Cerebellar nuclear complex (tissue), 1 donor: Measurements from ENCODE around the gene ABLIM1.

ENCODE experiments used
- DNase-seq, 2 experiments: peaks; one replicate each; lab custom pipeline; 2025; lab: John Stamatoyannopoulos, UW

ABLIM1 gene

GRCh38 chr10:114680543-114681117 lies 22.6 kb upstream of the ABLIM1 start:
- no peak for DNase-seq

GRCh38 chr10:114679552-114679951 lies 21.5 kb upstream of the ABLIM1 start:
- DNase-seq = no peak

GRCh38 chr10:114678820-114679219 lies 20.7 kb upstream of the ABLIM1 start:
- no peak for DNase-seq

DNA sequence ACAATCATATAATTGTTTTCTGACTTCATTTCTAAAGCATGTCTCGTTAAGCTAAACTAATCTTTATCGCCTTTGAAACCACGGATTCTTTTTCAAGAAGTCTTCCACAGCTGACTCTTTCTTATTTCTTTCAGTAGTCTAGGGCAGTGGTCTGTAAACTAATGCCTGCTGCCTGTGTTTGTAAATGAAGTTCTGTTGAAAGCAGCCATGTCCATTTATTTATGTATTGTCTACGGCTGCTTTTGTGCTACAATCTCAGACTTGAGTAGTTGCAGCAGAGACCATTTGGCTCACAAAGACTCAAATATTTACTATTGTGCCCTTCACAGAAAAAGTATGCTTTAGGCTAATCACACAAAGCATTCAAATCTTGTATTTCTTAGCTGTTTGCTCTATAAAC lies 20.3 kb upstream of the ABLIM1 start:
- no peak for DNase-seq

- DNase-seq = no peak
Observed at GRCh38 chr10:114674346-114674745, 16.3 kb upstream of the ABLIM1 start.

DNA sequence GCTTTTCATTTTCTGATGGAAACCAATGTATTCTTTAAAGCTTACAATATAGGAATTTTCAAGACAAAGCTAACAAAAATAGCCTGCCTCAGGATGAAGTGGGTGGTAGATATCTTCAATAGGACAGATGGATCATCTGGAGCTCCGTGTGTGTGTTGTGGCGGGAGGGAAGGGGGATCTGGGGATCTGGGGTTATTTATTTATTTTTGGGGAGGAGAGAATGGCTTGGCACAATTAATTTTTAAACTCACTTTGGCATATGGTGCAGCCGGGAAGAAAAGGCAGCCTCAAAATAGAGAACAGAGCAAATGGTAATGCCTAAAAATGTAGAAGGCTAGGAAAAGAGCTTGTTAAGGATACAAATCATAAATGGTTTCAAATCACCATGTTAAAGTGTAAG lies 11.6 kb upstream of the ABLIM1 start:
- no peak for DNase-seq

GRCh38 chr10:114668375-114669080 lies 10.5 kb upstream of the ABLIM1 start:
- DNase-seq = no peak

GRCh38 chr10:114665873-114666272 lies 7.8 kb upstream of the ABLIM1 start:
- DNase-seq = no peak

DNA sequence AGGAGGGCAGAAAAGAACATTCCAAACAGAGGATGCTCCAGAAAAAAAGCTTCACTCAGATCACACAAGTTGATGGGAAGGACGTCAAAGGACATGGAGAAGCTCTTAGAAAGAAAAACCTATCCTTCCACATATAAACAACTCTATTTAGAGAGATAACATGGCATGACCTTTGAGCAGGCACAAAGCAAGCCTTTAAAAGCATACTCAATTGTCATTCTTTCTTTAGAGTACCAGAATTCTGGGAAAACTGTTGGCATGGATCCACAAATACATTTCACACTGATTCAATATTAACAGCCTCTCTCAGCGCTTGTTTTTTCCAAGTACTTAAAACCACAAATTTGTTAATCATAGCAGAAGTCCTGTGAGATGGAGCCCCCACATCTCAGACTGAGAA lies 7.3 kb upstream of the ABLIM1 start:
- no peak for DNase-seq

GRCh38 chr10:114664127-114664526 lies 6.1 kb upstream of the ABLIM1 start:
- DNase-seq = no peak

- no peak for DNase-seq
Observed at GRCh38 chr10:114663626-114664025, 5.6 kb upstream of the ABLIM1 start.

DNA sequence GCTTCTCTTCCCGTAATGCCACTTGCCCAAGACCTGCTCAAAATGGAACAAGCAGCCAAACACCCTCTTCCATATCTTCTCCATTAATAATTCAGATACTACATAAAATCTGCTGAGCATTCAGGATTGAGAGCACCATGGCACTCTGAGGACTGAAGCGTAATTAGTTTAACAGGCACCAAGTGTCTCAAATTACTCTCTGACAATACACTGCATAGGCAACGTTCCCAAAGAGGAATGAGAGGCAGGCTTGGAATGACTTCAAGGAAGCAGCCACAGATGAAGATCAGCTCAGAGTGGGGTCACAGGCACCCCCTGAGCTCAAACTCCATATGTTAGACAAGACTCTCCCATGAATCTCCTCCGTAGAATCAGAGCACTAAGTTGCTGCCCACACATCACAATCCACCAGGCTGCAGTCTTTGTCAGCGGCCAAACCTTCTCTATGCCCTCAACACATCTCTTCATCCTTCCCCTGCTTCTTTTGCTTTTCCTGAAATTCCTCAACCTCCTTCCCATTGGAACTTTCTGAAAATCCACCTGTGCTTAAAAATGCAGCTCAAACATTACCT lies 4.7 kb upstream of the ABLIM1 start:
- DNase-seq = no peak

- no peak for DNase-seq
Observed at GRCh38 chr10:114661212-114661880, 3.3 kb upstream of the ABLIM1 start.

DNA sequence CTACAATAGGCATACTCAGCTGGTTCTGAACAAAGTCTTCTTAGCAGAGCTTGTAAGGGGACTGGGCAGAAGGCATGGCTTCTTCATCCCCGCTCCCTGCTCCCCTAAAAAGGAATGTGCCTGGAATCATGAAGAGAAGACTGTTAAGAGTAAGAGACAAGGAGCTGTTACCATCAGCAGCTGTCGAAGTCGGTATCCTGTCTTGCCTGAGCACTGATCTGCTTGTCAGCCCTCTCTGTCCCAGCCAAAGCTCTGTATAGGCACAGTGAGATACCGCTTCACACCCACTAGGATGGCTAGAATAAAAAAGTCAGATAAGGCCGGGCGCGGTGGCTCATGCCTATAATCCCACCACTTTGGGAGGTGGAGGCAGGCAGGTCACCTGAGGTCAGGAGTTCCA lies 2.4 kb downstream of the ABLIM1 start:
- DNase-seq = no peak

DNA sequence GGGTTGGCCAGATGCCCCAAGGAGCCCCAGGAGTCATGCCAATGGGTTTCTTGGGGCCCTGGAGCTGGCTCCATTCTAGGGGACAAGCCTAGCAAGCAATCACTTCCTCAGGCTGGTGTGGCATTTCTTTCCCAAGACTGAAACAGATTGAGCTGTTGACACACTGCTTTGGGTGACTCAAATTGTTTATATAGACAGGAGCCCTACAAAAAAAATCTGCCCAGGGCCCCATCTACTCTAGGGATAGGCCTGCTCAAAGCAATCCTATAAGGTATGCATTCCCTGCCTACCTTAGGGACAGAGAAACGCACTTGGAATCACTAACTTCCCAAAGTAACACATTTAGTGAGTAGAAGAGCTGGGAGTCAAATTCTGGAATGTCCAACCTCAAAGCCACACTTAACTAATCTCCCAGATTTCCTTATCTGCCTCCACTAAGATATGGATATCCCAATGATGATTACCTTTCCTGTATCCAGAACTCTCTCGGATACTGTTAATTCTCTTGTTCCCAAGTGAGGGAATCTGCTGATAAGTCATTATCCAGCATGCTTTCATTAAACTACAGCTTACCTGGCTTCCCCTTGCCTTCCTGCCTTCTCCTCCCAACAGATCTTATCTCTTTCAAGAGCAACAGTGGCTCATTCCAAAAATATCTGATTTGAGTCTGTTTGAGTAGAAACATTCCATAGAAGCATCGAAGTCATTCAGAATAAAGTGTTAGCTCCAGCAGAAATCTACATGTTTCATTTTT lies 3.1 kb downstream of the ABLIM1 start:
- DNase-seq = no peak

DNA sequence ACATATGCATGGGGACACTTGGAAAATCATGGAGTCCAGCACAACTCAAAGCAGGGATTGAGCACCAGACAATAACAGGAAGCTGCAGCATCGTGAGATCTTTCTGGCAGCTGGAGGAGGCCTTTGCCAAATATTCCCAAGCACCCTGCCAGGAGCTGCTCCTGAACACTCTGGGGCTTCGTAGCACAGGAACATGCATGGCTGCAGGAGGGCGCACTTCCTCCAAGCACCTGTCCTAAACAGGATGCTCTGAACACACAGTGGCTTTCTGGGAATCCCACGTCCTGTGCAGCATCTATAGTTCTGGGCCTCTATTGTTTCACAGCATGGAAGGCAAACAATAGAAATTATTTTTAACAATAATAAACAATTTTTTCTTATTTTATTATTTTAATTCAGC lies 4.1 kb downstream of the ABLIM1 start:
- DNase-seq = peak in 1 of 2 experiments; percentile 33

DNA sequence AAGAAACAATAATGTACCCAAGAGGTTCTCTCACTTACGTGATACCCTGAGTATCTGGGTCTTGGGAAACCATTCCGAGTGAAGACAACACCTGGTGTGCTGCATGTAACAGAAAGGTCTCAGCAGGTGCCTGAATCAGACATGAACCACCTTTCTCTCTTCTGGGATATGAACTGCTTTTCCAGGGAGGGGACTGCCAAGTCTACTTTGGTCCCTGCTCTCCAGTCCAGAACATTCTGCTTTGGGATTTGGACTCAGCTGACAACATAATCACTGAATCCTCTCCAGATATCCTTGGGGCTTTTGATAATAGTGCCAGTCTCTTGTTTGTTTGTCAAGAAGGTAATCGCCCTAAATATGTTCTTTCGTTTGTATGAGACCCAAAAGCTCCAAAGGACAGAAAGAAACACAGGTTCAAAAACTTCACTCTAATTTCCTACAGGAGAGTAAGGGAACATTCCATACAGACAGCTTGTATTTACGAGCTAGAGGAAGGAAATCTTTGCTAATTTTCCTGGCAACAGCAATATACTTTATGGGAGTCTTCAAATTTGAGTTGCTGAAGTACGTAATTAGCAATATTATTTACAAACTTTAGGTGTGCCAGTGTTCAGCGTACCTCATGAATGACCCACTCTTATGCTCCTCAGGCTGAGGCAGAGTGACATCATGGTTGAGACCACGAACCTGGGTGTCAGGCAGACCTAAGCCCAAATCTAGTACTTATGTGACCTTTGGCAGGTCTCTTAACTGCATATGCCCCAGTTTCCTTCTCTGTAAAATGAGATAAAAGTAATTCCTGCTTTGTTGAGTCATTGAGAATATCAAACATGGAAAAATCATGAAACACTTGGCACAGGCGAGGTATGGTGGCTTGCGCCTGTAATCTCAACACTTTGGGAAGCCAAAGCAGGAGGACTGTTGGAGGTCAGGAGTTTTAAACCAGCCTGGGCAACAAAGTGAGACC lies 5.4 kb downstream of the ABLIM1 start:
- peak in 1 of 2 experiments; percentile 27 for DNase-seq

DNA sequence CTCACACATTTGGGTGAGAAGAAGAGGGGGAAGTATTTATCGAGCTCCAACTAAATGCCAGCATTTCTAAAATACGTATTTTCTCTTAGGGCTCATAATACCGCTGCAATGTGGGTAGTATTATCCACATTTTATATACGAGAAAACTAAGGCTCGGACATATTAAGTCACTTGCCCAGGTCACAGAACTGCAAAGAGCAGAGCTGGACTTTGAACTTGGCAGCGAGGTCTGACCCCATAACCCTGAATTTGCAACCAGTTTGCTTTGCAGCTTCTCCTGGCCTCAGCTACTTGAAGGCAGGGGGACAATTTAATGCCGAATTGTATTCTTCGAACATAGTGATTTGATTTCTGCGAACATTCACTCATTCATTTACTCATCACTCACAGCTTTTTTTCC lies 7.2 kb downstream of the ABLIM1 start:
- DNase-seq = no peak

DNA sequence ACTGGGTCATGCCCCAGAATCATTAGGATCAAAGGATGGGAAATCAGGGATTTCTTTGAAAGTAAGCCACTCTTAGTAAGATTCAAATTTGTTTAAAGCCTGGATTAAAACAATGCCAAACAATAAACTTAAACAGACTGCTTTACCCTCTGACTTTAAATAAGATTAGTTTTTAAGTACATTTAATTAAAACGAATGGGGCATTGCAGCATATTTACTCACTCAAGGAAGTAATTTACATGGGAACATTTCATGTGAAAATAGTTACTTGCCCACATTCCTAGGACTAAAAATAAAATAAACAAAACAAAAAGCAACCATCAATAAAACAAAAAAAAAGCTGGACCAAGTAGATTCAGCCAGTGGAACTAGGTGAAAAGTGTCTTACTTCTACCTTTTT lies 7.8 kb downstream of the ABLIM1 start:
- DNase-seq = no peak

DNA sequence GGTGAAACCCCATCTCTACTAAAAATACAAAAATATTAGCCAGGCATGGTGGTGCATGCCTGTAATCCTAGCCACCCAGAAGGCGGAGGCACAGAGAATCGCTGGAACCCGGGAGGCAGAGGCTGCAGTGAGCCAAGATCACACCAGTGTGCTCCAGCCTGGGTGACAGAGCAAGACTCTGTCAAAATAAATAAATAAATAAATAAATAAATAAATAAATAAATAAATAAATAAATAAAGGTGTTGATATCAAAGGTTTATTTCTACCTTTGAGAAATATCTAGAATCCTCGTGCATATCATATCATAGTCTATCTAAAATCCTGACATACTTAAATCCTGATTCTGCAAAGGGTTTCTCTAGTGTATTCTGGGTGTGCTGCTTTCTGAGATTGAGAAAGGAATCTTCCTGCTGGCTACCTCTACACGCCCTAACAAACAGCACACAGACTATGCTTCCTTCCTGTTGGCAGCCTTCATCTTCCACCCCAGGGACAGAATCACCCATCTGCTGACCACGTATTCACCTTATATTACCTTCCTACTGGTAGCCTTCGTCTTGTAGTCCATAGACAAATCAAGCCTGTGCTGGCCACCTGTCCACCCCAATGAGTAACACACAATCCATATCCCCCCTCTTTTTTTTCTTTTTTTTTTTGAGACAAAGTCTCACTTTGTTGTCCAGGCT lies 8.7 kb downstream of the ABLIM1 start:
- DNase-seq = peak in 1 of 2 experiments; percentile 71

DNA sequence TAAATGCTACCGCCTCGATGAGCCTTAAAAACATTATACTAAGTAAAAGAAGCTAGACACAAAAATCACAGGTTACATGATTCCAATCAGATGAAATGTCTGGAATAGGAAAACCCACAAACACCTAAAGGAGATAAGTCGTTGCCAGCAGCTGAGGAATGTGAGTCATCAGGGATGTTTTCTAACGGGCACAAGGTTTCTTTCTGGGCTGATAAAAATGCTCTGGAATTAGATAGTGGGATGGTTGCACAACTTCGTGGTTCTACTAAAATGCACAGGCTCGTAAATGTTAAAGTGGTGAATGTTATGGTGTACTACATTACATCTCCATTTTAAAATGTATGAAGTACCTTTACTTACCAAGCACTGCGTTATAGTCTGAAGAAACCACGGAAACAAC lies 9.7 kb downstream of the ABLIM1 start:
- DNase-seq = no peak
